Tibial nerve (tissue), 4 donors: ENCODE results near the gene MED26. TPM values are rescaled to one million over a fixed set of nuclear protein-coding genes. Genes with fewer than 3 reads are reported as not detected.

ENCODE experiments used
- DNase-seq, 2 donors: peaks; one replicate each; pipeline ENCODE4 v3.0.0-alpha.2; 2019; ENCODE audit warnings: low spot score in 2 of 2
- H3K27ac ChIP-seq, 4 donors: fragments of 200-600 bp; sonication (generic) in 3 of 4; one replicate each; pipeline ENCODE4 v1.5.1; 2017 to 2019; ENCODE audit warnings: mild to moderate bottlenecking in 1 of 4
- H3K27me3 ChIP-seq, 2 donors: fragments of 200-600 bp; sonication (generic) in 1 of 2; one replicate each; pipeline versions ENCODE4 v1.5.1 to v1.6.0; 2017 to 2019
- H3K36me3 ChIP-seq, 3 donors: fragments of 200-600 bp; sonication (generic); one replicate each; pipeline ENCODE4 v1.5.1; 2018 to 2019
- H3K4me1 ChIP-seq, 4 donors: fragments of 200-600 bp; sonication (generic) in 3 of 4; one replicate each; pipeline ENCODE4 v1.5.1; 2017 to 2019
- H3K4me3 ChIP-seq, 4 donors: fragments of 200-600 bp; sonication (generic) in 3 of 4; one replicate each; pipeline ENCODE4 v1.5.1; 2017 to 2019; ENCODE audit warnings: mild to moderate bottlenecking in 1 of 4, moderate library complexity in 1 of 4
- H3K9me3 ChIP-seq, 4 donors: fragments of 200-600 bp; sonication (generic) in 3 of 4; one replicate each; pipeline ENCODE4 v1.5.1; 2017 to 2019
- EP300 ChIP-seq, 2 donors: sonication (generic); formaldehyde crosslinking; IDR thresholded peaks; one replicate each; pipeline ENCODE4 v1.6.1; 2017; ENCODE audit warnings: antibody characterized with exemption in 2 of 2, mild to moderate bottlenecking in 1 of 2
- POLR2A ChIP-seq, 2 donors: fragments of 450-650 bp; IDR thresholded peaks; one replicate each; pipeline ENCODE4 v1.6.1; 2017; ENCODE audit warnings: antibody characterized with exemption in 2 of 2, mild to moderate bottlenecking in 2 of 2, moderate library complexity in 2 of 2
- WGBS, 2 donors: methylation state at CpG; one replicate each; pipeline ENCODE4 v1.1.5; 2018; 5-methylcytosine and 5-hydroxymethylcytosine counted together
- total RNA-seq, 4 donors: library from RNA; depleted of rRNA; stranded (reverse); fragments of >200 nt; gene quantifications; one replicate each; pipeline ENCODE4 v1.1.0, GENCODE V29; 2016
- TF ChIP-seq, protein P1 (sequence below), 5 experiments: fragments of 200-600 bp in 3 of 5; fragments of 450-650 bp in 2 of 5; sonication (generic) in 3 of 5; IDR thresholded peaks; one replicate each; pipeline ENCODE4 v1.5.1; 2016 to 2019; ENCODE audit warnings: antibody characterized with exemption in 5 of 5, mild to moderate bottlenecking in 3 of 5, moderate library complexity in 2 of 5

Gene MED26
- total RNA-seq, 4 donors from 2014 or later, result 6.1 to 14.2 (median 11.7) TPM

DNA sequence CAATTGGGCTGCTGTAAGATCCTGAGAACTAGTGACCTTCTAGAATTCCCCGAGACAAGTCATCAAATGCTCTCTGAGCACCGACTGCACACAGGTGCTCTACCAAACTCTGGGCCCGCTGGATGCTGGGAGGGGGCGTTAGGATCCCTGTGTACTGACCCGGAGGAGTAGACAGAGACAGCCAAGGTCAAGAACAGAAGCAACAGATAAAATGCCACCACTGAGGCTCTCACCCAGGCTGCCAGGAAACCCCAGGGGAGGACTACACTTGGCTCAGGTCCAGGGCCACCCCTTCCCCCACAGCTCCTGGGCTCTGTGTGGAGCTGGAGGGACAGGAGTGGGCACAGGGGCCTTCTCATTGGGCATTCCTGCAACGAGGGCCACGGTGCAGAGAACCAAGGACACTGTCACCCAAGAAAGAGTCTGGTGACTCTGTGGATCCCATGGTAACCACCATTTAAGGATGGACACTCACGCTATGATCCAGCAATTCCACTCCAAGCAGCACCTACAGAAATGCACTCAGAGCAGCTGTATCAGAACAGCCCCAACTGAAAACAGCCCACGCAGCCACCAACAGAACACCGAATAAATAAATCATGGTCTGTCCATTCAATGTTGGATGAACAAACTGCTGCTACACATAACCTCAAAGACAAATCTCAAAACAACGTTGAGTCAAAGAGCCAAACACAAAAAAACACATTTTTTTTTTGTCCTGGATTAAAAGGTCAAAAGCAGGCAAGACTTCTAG is 39.0 kb downstream of the MED26 start:
- H3K27me3 ChIP-seq, result no peaks in the 10 kb centered on the region
- no peak overlapping the region for H3K4me3 ChIP-seq
- peak overlapping the region in 3 of 4 donors; percentile 38 to 68 (median 43) for H3K27ac ChIP-seq
- DNase-seq, result no peak
- peaks cover 0 to 93% (median 66%) of the 10 kb centered on the region in 4 donors for H3K4me1 ChIP-seq
- 57 to 65% methylated on average over 10 to 11 of the region's 11 CpGs for WGBS, 2 donors
- H3K36me3 ChIP-seq, result no peaks in the 10 kb centered on the region
- no peaks in the 10 kb centered on the region for H3K9me3 ChIP-seq
- TF ChIP-seq EP300 (IDR thresholded peaks at IDR 0.05) (no peak), POLR2A (IDR thresholded peaks at IDR 0.05) (no peak)
- TF ChIP-seq, protein P1, sequence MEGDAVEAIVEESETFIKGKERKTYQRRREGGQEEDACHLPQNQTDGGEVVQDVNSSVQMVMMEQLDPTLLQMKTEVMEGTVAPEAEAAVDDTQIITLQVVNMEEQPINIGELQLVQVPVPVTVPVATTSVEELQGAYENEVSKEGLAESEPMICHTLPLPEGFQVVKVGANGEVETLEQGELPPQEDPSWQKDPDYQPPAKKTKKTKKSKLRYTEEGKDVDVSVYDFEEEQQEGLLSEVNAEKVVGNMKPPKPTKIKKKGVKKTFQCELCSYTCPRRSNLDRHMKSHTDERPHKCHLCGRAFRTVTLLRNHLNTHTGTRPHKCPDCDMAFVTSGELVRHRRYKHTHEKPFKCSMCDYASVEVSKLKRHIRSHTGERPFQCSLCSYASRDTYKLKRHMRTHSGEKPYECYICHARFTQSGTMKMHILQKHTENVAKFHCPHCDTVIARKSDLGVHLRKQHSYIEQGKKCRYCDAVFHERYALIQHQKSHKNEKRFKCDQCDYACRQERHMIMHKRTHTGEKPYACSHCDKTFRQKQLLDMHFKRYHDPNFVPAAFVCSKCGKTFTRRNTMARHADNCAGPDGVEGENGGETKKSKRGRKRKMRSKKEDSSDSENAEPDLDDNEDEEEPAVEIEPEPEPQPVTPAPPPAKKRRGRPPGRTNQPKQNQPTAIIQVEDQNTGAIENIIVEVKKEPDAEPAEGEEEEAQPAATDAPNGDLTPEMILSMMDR (IDR thresholded peaks at IDR 0.05), result no peak

DNA sequence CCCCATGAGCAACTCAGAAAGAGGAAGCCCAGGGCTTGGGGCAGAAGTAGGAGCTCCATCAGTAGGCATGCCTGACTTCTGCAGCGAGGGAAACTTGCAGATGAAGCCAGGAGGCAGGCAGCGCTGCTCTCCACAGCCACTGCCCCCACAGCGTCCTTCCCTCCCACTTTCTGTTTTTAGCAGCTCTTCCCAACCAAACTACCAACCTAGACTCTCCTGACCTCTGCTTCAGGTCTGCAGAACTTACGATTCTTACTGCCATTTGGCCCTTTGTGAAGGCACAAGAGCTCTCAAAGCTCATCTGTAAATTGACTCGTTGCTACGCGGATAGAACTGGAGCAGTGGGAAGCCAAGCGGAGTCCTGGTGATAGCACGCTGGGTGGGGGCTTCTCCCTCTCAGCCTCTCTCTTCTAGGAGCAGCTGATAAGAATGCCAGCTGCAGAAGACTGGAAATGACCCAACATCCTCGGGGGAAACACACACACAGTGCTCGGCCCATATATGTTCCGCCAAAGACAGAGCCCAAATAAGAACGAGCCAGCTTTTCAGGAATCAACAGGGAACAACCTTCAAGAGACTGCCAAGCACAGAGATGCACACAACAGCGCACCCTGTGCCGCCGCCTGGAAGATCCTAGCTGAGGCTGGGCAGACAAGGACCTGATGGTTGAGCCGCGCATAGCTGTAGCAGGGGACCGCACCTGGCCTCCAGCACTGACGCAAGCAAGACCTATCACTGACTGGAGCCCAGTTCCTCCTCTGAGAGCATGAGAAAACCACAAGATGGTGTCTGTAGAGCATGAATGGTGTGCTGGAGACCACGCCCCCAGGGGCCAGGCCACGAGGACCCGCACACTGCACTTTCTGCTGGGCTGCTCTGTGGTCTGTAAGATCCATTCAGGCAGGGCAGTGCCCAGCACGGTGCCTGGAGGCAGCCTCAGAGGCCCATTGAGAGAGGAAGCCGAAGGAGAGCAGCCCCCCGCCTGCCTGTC is 39.9 kb downstream of the MED26 start:
- H3K27ac ChIP-seq, result peak overlapping the region in 3 of 4 donors; percentile 43 to 68 (median 47)
- TF ChIP-seq EP300 (IDR thresholded peaks at IDR 0.05) (no peak), POLR2A (IDR thresholded peaks at IDR 0.05) (no peak)
- TF ChIP-seq, protein P1 (IDR thresholded peaks at IDR 0.05), result no peak
- peaks cover 0 to 94% (median 72%) of the 10 kb centered on the region in 4 donors for H3K4me1 ChIP-seq
- WGBS, 2 donors, result 29 to 44% methylated on average over 13 to 23 of the region's 26 CpGs
- peak overlapping the region in 2 of 4 donors; percentile 7 to 31 for H3K4me3 ChIP-seq
- no peaks in the 10 kb centered on the region for H3K27me3 ChIP-seq
- no peaks in the 10 kb centered on the region for H3K9me3 ChIP-seq
- H3K36me3 ChIP-seq, result no peaks in the 10 kb centered on the region
- DNase-seq, result peak in 1 of 2 donors; percentile 36

DNA sequence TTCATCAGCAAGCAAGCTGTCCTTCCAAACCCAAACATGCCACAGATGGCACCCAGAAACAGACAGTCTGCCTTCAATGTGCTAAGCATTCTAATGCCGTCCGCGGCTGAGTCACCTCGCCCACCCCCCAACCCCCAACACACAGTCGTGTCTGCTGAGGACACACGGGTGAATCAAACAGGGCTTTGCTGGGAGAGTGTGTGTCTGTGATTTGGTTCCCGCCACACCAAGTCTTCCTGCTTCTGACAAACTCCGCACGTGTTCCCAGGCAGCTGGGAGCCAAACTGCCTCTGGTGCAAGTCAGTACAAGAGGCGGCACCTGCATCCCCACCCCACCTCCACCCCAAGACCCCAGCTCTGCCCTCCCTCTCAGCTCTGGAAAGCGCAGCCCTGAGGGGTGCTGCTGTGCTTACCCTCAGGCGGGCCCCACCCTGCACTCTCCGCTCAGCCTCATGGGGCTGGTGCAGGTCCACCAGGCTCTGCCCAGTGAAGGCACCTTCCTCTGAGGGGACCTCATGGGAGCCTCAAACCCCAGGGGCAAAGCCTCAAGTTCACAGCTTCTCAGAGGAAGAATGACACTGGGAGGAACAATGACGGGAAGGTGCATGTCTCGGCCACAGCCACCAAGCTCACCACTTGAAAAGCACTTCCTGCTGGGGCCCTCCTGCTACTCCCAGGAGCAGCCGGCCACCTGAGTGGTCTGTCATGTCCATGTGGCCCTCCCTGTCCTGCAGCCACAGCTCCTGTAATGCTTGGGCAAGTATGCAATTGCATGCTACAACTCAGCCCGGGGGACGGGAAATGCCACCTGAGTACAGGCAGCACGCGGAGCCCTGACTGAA is 40.8 kb downstream of the MED26 start:
- Histone ChIP-seq H3K9me3 (no peaks in the 10 kb centered on the region), H3K4me3 (no peak overlapping the region), H3K4me1 (peaks cover 0 to 94% (median 78%) of the 10 kb centered on the region in 4 donors), H3K27ac (peak overlapping the region in 3 of 4 donors; percentile 43 to 64 (median 47)), H3K36me3 (no peaks in the 10 kb centered on the region), H3K27me3 (no peaks in the 10 kb centered on the region)
- WGBS, 2 donors, result 55 to 58% methylated on average over 19 of the region's 20 CpGs
- DNase-seq, result peak in 1 of 2 donors; percentile 32
- TF ChIP-seq EP300 (IDR thresholded peaks at IDR 0.05) (no peak), POLR2A (IDR thresholded peaks at IDR 0.05) (no peak)
- TF ChIP-seq, protein P1 (IDR thresholded peaks at IDR 0.05), result no peak

DNA sequence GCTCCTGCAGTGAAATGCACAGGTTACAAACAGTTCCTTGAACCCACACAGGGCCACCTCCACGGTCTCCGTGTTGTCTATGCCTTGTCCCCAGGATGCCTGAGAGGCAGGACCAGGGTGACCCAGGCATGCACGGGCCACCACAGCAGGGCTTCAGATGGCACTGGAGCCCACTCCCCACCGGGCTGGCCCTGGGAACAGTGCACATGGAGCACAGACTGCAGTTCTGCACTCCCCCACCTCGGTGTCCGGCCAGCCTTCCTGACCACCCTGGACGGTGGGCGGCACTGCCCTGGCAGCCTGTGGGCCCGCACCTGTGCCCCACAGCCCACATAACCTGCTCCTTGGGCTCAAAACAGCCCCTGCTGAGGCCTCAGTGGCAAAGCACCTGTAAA is 41.5 kb downstream of the MED26 start:
- Histone ChIP-seq H3K27me3 (no peaks in the 10 kb centered on the region), H3K36me3 (no peaks in the 10 kb centered on the region), H3K9me3 (no peaks in the 10 kb centered on the region), H3K27ac (peak overlapping the region in 2 of 4 donors; percentile 64 to 84), H3K4me1 (peaks cover 0 to 94% (median 79%) of the 10 kb centered on the region in 4 donors), H3K4me3 (no peak overlapping the region)
- DNase-seq, result no peak
- 81 to 93% methylated on average over 9 of the region's 9 CpGs for WGBS, 2 donors
- TF ChIP-seq EP300 (IDR thresholded peaks at IDR 0.05), result no peak
